CD4-positive, alpha-beta T cell treated with Interferon alpha-2 for 1 hour (primary cell): ENCODE results near the gene AP3S1.
"Not testable (repeated sequence)": the region's sequence is repeated elsewhere in the genome, so short reads cannot be mapped to it uniquely, and the experiment has no call there.

ENCODE experiments used
- DNase-seq, 2 donors: peaks; one replicate each; pipeline ENCODE4 v3.0.0-alpha.2; 2020 to 2022

Gene AP3S1

DNA sequence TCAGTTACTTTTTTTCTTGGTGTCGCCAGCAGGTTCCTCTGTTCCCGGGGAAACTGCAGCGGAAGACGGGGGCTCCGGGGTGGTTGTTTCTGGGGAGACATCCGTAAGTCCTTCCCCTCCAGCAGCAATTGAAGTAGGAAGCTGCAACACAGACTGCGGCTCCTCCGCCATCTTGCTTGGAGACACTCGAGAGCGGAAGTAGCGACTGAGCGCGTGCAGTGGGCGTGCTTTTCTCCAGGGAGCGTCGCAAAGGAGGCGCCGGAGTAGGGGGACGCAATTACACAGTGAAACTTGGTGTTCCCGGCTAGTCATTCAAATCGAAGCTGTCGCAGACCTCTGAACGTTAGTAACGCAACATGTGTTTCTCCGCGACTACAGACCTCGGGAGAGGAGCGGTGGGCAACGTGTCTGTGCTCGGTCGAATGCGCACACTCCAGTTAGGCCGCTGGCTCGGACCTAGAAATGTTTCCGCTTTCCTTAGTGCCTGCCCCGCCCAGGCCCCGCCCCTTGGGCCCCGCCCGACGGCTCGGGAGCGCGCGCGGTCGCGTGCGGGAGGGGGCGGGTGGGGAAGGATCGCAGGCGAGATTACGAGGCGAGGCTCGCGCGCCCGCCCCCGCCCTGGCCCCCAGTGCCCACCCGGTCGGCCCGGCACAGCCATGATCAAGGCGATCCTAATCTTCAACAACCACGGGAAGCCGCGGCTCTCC, at the start of gene AP3S1, which contains the start of gene ATG12:
AP3S1 (plus strand) TSS at position 554 of the 707 bp plus-strand sequence; CDS start at position 657, 103 bp downstream.
ATG12 (minus strand) TSS at position 184 of the 707 bp plus-strand sequence; CDS start at position 171, 13 bp downstream.
- DNase-seq, result peak; percentile 89 to 92

DNA sequence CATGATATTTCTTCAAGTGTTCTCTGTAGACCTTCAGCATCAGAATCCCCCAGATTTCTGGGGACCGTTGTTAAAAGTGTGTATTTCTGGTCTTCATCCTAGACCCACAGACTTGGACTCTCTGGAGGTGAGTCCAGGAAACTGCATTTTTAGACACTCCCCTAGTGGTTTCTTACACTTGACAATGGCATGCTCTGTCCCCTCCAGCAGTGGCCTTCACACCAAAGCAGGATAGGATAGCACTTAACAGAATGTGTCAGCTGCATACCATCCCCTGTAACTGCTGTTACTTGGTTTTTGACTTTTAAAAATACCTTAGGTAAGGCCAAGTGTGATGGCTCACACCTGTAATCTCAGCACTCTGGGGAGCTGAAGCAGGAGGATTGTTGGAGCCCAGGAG, 46.0 kb upstream of the AP3S1 start:
- DNase-seq, result no peak

GRCh38 chr5:115796656-115797055, 45.1 kb upstream of the AP3S1 start:
- DNase-seq, result no peak

GRCh38 chr5:115798252-115798651, 43.5 kb upstream of the AP3S1 start:
- no peak for DNase-seq

- no peak for DNase-seq
These were observed 41.6 kb upstream of the AP3S1 start for GRCh38 chr5:115800108-115800507.

GRCh38 chr5:115801152-115801551, 40.6 kb upstream of the AP3S1 start:
- no peak for DNase-seq

GRCh38 chr5:115801984-115802383, 39.8 kb upstream of the AP3S1 start:
- DNase-seq, result no peak

- no peak for DNase-seq
These were observed 34.6 kb upstream of the AP3S1 start for GRCh38 chr5:115806986-115807653.

- no peak for DNase-seq
These were observed 34.1 kb upstream of the AP3S1 start for GRCh38 chr5:115807654-115808052.

GRCh38 chr5:115808066-115808465, 33.7 kb upstream of the AP3S1 start:
- DNase-seq, result not testable (repeated sequence)

- no peak for DNase-seq
These were observed 31.8 kb upstream of the AP3S1 start for GRCh38 chr5:115809946-115810345.

- no peak for DNase-seq
These were observed 31.0 kb upstream of the AP3S1 start for GRCh38 chr5:115810761-115811160.

DNA sequence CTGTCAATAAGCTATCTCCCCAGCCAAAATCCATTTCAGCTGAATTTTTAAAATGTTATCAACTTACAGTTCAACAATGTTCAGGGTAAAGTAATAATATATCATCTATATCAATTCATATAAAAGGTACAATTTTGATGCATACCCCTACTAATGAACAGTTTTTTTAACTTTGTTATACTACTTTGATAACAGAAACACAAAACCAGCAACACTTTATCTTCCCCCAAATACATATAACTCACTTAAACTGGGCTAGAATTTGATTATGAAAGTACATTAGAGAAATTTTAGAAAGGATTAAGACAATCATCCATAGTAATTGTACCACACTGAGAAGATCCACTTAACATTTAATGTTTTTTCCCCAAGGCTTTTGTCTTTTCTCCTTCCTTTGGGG, 30.3 kb upstream of the AP3S1 start:
- DNase-seq, result no peak

- DNase-seq, result no peak
These were observed 29.4 kb upstream of the AP3S1 start for GRCh38 chr5:115812372-115812771.

DNA sequence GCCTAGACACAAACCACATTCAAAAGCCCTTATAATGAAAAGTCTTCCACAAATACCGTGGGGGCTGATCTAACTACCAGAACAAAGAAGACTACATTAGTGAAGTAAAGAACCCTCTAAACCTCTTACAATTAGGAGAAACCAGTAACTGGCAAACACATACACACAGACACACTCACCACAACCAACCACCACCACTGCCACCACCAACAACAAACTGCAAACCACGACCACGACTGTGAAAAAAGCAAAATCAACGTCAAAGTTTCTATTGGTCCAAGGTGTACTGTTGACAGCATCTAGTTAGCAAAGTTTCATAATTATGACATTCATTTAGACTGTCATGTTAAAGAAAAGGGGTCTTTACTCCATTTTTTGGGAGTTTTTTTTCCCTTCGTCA, 28.0 kb upstream of the AP3S1 start:
- no peak for DNase-seq

GRCh38 chr5:115815006-115815692, 26.6 kb upstream of the AP3S1 start:
- DNase-seq, result no peak

- DNase-seq, result no peak
These were observed 26.0 kb upstream of the AP3S1 start for GRCh38 chr5:115815693-115816225.

DNA sequence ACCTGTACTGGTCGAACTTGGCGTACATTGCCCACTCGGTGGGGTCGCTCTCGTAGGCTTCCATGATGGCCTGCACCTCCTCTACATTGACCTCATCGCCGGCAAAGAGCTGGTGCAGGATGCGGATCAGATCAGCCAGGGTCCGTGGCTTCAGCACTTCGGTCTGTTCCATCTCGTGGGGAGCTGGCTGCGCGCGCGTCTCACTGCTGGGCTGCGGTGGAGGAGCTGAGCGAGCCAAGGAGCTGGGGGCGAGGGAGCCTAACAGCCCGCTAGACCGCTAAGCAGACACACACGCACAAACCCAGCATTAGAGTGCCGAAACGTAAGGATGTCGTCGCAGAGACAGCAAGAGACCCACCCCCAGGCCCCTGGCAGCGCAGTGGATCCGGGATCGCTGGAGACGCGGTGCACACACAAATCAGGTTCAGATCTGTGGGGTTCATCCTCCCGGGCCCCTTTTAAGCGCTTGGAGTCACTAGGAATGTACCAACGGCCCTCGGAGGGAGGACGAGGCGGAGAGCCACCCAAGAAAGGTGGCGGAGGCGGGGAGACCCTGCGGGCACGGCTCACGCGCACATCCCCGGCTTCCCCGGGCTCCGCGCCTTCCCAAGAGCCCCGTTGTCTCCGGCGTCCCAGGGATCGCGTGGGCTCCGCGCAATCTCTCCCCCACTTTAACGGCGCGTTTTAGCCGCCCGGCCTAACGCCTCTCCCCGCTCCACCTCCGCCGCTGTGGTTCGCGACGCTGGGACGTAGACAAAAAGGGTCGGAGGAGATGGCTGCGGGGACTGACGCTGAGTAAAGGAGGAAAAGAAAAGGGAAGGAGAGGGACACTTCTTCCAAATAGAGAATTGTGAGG, 25.3 kb upstream of the AP3S1 start, which contains the start of gene CDO1:
CDO1 (minus strand) TSS at position 434 of the 856 bp plus-strand sequence; CDS start at position 172, 262 bp downstream.
- no peak for DNase-seq

DNA sequence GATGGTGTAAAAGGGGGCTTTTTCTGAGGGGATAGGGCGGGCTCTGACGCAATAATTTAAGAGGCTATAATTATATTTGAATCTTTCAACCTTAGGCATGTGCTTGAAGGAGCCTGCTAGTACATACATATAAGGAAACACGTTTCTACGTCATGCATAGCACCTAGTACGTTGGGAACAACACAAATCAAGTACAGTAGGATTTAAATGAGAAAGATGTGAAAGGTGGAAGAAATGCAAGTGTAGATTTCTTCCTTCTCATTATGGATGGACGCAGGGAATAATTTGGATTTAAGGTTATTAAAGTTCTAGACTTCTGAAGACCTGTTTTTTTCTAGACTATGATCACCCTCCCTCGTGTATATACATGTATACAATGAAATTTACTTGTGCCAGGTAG, 24.3 kb upstream of the AP3S1 start:
- DNase-seq, result no peak

DNA sequence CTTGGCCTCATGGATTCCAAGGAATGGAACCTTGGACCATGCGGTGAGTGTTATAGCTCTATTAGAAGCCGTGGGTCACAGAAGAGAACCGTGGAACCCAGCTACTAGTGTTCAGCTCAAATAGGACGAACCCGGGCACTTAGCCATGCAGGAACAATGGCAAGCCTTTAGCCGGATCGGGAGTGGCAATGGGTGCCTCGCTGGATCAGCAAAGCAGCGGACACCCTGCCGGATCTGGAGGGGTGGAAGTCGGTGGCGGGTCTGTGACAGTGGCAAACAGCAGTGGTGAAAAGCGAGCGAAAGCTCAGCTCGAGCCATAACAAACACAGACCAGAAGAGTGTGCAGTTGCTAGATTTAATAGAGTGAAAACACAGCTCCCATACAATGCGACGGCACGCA, 22.9 kb upstream of the AP3S1 start:
- DNase-seq, result no peak

GRCh38 chr5:115820846-115821245, 20.9 kb upstream of the AP3S1 start:
- DNase-seq, result no peak

DNA sequence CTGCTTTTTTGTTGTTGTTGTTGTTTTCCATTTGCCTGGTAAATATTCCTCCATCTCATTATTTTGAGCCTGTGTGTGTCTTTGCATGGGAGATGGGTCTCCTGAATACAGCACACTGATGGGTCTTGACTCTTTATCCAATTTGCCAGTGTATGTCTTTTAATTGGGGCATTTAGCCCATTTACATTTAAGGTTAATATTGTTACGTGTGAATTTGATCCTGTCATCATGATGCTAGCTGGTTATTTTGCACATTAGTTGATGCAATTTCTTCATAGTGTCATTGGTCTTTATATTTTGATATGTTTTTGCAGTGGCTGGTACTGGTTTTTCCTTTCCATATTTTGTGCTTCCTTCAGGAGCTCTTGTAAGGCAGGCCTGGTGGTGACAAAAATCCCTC, 16.8 kb upstream of the AP3S1 start:
- not testable (repeated sequence) for DNase-seq
